ENCODE measurements around the gene TTC34.
"Not testable (repeated sequence)": the region's sequence is repeated elsewhere in the genome, so short reads cannot be mapped to it uniquely, and the experiment has no call there.

TTC34 gene

GRCh38 chr1:2759433-2759832 is 42.1 kb downstream of the TTC34 start:
- H3K27me3 ChIP-seq (ENCODE audit: insufficient read depth, low read length); H3K27ac ChIP-seq (ENCODE audit: low read depth, low read length, poor library complexity, severe bottlenecking); H3K9ac ChIP-seq (ENCODE audit: low read length); H3K4me1 ChIP-seq (ENCODE audit: insufficient read depth, low read length, severe bottlenecking); H3K36me3 ChIP-seq (ENCODE audit: insufficient read depth, low read length); H2AFZ ChIP-seq (ENCODE audit: low read length); H3K9me2 ChIP-seq (ENCODE audit: low read depth, low read length); H3K4me3 ChIP-seq (ENCODE audit: low read depth, low read length, poor library complexity, severe bottlenecking); H3F3A ChIP-seq (ENCODE audit: insufficient read depth, low read length); H3K9me3 ChIP-seq (ENCODE audit: low read length); H4K20me1 ChIP-seq (ENCODE audit: insufficient read depth, low read length); H3K4me2 ChIP-seq (ENCODE audit: low read length); H3K79me2 ChIP-seq (ENCODE audit: insufficient read depth, low read length): not testable (repeated sequence)

GRCh38 chr1:2757519-2757918 is 44.0 kb downstream of the TTC34 start:
- not testable (repeated sequence) for H3K4me2 ChIP-seq (ENCODE audit: low read length); H3K36me3 ChIP-seq (ENCODE audit: insufficient read depth, low read length); H3K9ac ChIP-seq (ENCODE audit: low read length); H2AFZ ChIP-seq (ENCODE audit: low read length); H3K4me1 ChIP-seq (ENCODE audit: insufficient read depth, low read length, severe bottlenecking); H3K9me3 ChIP-seq (ENCODE audit: low read length); H3K9me2 ChIP-seq (ENCODE audit: low read depth, low read length); H4K20me1 ChIP-seq (ENCODE audit: insufficient read depth, low read length); H3F3A ChIP-seq (ENCODE audit: insufficient read depth, low read length); H3K27ac ChIP-seq (ENCODE audit: low read depth, low read length, poor library complexity, severe bottlenecking); H3K27me3 ChIP-seq (ENCODE audit: insufficient read depth, low read length); H3K4me3 ChIP-seq (ENCODE audit: low read depth, low read length, poor library complexity, severe bottlenecking); H3K79me2 ChIP-seq (ENCODE audit: insufficient read depth, low read length)

GRCh38 chr1:2755426-2755825 is 46.1 kb downstream of the TTC34 start:
- H3K9me3 ChIP-seq (ENCODE audit: low read length); H3K36me3 ChIP-seq (ENCODE audit: insufficient read depth, low read length); H3K27me3 ChIP-seq (ENCODE audit: insufficient read depth, low read length); H4K20me1 ChIP-seq (ENCODE audit: insufficient read depth, low read length); H3K79me2 ChIP-seq (ENCODE audit: insufficient read depth, low read length); H3K4me2 ChIP-seq (ENCODE audit: low read length); H2AFZ ChIP-seq (ENCODE audit: low read length); H3K4me3 ChIP-seq (ENCODE audit: low read depth, low read length, poor library complexity, severe bottlenecking); H3K27ac ChIP-seq (ENCODE audit: low read depth, low read length, poor library complexity, severe bottlenecking); H3K9me2 ChIP-seq (ENCODE audit: low read depth, low read length); H3K9ac ChIP-seq (ENCODE audit: low read length); H3F3A ChIP-seq (ENCODE audit: insufficient read depth, low read length); H3K4me1 ChIP-seq (ENCODE audit: insufficient read depth, low read length, severe bottlenecking): not testable (repeated sequence)

- not testable (repeated sequence) for H4K20me1 ChIP-seq (ENCODE audit: insufficient read depth, low read length); H3K4me3 ChIP-seq (ENCODE audit: low read depth, low read length, poor library complexity, severe bottlenecking); H3K79me2 ChIP-seq (ENCODE audit: insufficient read depth, low read length); H2AFZ ChIP-seq (ENCODE audit: low read length); H3K4me1 ChIP-seq (ENCODE audit: insufficient read depth, low read length, severe bottlenecking); H3F3A ChIP-seq (ENCODE audit: insufficient read depth, low read length); H3K4me2 ChIP-seq (ENCODE audit: low read length); H3K9me3 ChIP-seq (ENCODE audit: low read length); H3K9ac ChIP-seq (ENCODE audit: low read length); H3K27me3 ChIP-seq (ENCODE audit: insufficient read depth, low read length); H3K27ac ChIP-seq (ENCODE audit: low read depth, low read length, poor library complexity, severe bottlenecking); H3K9me2 ChIP-seq (ENCODE audit: low read depth, low read length); H3K36me3 ChIP-seq (ENCODE audit: insufficient read depth, low read length)
Observed at GRCh38 chr1:2754597-2754996, 46.9 kb downstream of the TTC34 start.

GRCh38 chr1:2752503-2752902 is 49.0 kb downstream of the TTC34 start:
- not testable (repeated sequence) for H3K9me3 ChIP-seq (ENCODE audit: low read length); H3K79me2 ChIP-seq (ENCODE audit: insufficient read depth, low read length); H3K9ac ChIP-seq (ENCODE audit: low read length); H3K27ac ChIP-seq (ENCODE audit: low read depth, low read length, poor library complexity, severe bottlenecking); H3F3A ChIP-seq (ENCODE audit: insufficient read depth, low read length); H3K4me3 ChIP-seq (ENCODE audit: low read depth, low read length, poor library complexity, severe bottlenecking); H2AFZ ChIP-seq (ENCODE audit: low read length); H3K27me3 ChIP-seq (ENCODE audit: insufficient read depth, low read length); H3K4me2 ChIP-seq (ENCODE audit: low read length); H3K4me1 ChIP-seq (ENCODE audit: insufficient read depth, low read length, severe bottlenecking); H3K36me3 ChIP-seq (ENCODE audit: insufficient read depth, low read length); H4K20me1 ChIP-seq (ENCODE audit: insufficient read depth, low read length); H3K9me2 ChIP-seq (ENCODE audit: low read depth, low read length)

- not testable (repeated sequence) for H3K4me1 ChIP-seq (ENCODE audit: insufficient read depth, low read length, severe bottlenecking); H3K4me3 ChIP-seq (ENCODE audit: low read depth, low read length, poor library complexity, severe bottlenecking); H3K27me3 ChIP-seq (ENCODE audit: insufficient read depth, low read length); H4K20me1 ChIP-seq (ENCODE audit: insufficient read depth, low read length); H2AFZ ChIP-seq (ENCODE audit: low read length); H3K27ac ChIP-seq (ENCODE audit: low read depth, low read length, poor library complexity, severe bottlenecking); H3K79me2 ChIP-seq (ENCODE audit: insufficient read depth, low read length); H3K9me2 ChIP-seq (ENCODE audit: low read depth, low read length); H3K9me3 ChIP-seq (ENCODE audit: low read length); H3K9ac ChIP-seq (ENCODE audit: low read length); H3K4me2 ChIP-seq (ENCODE audit: low read length); H3F3A ChIP-seq (ENCODE audit: insufficient read depth, low read length); H3K36me3 ChIP-seq (ENCODE audit: insufficient read depth, low read length)
Observed at GRCh38 chr1:2751866-2752265, 49.6 kb downstream of the TTC34 start.

GRCh38 chr1:2750766-2751730 is 50.4 kb downstream of the TTC34 start:
- not testable (repeated sequence) for H3K79me2 ChIP-seq (ENCODE audit: insufficient read depth, low read length); H3K27me3 ChIP-seq (ENCODE audit: insufficient read depth, low read length); H3F3A ChIP-seq (ENCODE audit: insufficient read depth, low read length); H3K4me1 ChIP-seq (ENCODE audit: insufficient read depth, low read length, severe bottlenecking); H3K9ac ChIP-seq (ENCODE audit: low read length); H3K27ac ChIP-seq (ENCODE audit: low read depth, low read length, poor library complexity, severe bottlenecking); H3K9me3 ChIP-seq (ENCODE audit: low read length); H4K20me1 ChIP-seq (ENCODE audit: insufficient read depth, low read length); H2AFZ ChIP-seq (ENCODE audit: low read length); H3K36me3 ChIP-seq (ENCODE audit: insufficient read depth, low read length); H3K9me2 ChIP-seq (ENCODE audit: low read depth, low read length); H3K4me3 ChIP-seq (ENCODE audit: low read depth, low read length, poor library complexity, severe bottlenecking); H3K4me2 ChIP-seq (ENCODE audit: low read length)
